IPS-NIHi7 (cell line): ENCODE measurements around the gene RHOF.
A peak's percentile ranks its signal among the peaks of the same experiment; 100 is the strongest.

ENCODE experiments used
- DNase-seq: peaks from one replicate; pipeline ENCODE4 v3.0.0; 2012; ENCODE audit warnings: mixed read lengths; ENCODE audit errors: extremely low spot score

The RHOF gene

DNA sequence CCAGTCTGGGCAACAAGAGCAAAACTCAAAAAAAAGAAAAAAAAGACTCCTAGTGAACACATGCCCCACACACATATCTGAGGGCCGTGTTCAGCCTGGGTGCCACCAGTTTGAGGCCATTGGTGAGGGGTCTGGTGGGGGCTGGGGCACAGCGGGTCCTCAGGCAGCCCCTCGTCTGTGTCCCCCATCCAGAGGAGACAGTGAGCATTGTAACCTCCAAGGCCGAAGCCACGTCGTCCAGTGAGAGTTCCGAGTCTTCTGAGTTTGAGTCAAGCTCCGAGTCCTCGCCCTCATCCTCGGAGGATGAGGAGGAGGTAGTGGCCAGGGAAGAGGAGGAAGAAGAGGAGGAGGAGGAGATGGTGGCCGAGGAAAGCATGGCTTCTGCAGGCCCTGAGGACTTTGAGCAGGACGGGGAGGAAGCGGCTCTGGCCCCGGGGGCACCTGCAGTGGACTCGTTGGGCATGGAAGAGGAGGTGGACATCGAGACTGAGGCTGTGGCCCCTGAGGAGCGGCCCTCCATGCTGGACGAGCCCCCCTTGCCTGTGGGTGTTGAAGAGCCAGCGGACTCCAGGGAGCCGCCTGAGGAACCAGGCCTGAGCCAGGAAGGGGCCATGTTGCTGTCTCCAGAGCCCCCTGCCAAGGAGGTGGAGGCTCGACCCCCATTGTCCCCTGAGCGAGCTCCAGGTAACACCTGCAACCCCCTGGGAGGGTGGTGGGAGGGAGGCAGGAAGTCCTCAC, 25.9 kb upstream of the RHOF start:
- DNase-seq = no peak

DNA sequence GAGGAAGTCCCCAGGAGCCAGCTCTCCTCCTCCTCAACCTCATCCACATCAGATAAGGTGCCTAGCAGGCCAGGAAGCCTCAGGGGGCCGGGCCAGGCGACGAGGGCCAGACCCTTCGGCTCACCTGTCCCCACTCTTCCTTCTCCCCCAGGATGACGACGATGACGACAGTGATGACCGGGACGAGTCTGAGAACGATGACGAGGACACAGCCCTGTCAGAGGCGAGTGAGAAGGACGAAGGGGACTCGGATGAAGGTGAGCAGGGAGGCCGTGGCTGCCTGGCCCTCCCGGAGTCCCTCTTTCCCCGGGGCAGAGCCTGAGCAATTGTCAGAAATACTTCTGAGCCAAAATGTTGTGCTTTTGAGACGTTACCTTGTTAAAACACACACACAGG, 24.2 kb upstream of the RHOF start:
- no peak for DNase-seq

DNA sequence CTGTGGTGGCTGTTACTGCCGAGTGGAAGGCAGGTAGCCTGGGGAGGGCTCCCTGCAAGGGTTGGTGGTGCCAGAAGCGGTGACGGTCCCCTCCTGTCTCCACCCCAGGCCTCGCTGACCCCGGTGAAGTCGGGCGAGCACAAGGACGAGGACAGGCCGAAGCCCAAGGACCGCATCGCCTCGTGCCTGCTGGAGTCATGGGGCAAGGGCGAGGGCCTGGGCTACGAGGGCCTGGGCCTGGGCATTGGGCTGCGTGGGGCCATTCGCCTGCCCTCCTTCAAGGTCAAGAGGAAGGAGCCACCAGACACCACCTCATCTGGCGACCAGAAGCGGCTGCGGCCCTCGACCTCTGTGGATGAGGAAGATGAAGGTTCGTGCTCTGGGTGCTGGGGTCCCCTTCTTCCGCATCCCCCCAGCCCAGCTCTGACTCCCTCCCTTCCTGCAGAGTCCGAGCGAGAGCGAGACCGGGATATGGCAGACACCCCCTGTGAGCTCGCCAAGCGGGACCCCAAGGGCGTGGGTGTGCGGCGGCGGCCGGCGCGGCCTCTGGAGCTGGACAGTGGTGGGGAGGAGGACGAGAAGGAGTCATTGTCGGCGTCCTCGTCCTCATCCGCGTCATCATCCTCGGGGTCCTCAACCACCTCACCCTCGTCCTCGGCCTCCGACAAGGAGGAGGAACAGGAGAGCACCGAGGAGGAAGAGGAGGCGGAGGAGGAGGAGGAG, 23.6 kb upstream of the RHOF start:
- no peak for DNase-seq

DNA sequence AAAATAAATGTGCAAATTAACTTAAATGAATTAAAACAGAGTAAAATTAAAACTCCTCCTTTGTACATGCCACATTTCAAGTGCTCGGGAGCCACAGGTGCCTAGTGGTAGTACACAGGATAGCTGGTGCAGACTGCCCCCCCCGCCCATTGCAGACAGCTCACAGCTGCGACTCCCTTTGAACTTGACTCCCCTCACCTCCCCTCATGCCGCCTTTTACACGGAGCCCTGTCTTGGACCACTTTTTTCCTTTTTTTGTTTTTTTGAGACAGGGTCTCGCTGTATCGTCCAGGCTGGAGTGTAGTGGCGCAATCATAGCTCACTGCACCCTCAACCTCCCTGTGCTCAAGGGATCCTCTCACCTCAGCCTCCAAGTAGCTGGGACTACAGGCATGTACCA, 21.8 kb upstream of the RHOF start:
- no peak for DNase-seq

DNA sequence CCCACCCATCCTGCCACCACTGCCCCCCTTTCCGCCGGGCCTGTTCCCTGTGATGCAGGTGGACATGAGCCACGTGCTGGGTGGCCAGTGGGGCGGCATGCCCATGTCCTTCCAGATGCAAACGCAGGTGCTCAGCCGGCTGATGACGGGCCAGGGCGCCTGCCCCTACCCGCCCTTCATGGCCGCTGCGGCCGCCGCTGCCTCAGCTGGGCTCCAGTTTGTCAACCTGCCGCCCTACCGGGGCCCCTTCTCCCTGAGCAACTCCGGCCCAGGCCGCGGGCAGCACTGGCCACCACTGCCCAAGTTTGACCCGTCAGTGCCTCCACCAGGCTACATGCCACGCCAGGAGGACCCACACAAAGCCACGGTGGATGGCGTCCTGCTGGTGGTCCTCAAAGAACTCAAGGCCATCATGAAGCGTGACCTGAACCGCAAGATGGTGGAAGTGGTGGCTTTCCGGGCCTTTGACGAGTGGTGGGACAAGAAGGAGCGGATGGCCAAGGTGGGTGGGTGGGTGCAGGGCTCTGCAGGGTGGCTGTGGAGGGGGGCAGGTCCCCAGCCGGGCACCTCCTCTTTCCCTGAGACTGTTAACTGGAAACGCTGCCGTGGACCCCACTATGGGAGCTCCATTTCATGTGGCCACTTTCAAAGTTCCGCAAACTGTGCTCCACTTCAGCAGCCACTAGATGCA, 21.1 kb upstream of the RHOF start:
- DNase-seq = no peak

DNA sequence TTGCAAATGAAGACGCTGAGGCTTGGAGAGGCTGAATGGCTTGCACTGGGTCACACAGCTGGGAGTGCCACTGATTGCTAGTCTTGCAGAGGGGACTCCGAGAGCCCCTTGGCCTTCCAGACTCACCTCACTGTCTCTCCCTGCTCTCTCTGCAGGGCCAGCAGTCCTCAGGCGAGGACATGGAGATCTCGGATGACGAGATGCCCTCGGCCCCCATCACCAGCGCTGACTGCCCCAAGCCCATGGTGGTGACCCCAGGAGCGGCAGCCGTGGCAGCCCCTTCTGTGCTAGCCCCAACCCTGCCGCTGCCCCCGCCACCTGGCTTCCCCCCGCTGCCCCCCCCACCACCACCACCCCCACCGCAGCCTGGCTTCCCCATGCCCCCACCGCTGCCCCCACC, 20.5 kb upstream of the RHOF start:
- DNase-seq = no peak

DNA sequence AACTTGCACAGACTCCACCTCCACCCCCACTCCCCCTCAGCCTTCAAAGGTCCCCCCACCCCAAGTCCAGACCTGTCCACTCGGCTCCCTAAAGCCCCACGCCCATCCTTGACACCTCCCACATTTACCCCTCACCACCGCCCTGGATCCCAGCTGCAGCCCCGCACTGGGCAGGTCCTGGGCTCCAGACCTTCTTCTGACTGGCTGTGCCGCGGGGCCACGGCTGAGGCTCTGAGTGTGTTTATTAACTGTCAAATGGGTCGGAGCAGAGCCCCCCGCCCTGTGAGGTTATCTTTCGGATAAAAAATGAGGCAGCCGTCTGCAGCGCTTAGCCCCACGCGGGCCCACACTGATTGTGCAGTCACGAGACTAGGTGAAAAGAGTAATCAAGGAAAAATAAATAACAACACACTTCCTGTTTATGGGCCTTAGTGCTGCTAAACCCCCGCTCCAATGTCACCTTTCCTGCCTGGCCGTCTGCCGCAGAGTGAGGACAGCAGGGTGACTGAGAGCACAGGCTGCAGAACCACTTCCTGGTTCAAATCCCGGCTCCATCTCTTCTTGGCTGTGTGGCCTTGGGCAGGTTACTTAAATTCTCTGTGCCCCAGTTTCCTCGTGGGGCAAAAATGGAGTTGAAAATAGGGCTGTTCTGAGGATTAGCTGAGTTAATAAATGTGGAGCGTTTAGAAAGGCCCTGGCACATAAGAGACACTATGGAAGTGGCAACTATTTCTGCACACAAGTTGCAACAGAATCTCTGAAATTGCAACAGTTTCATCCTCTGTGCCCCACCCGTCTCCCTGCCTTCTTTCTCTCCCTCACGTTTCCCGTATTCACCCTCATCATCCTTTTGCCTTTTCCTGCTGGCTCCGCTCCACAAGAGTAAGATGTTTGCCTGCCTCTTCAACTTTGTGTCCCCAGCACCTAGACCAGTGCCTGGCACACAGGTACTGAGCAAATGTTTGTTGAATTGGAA, 19.7 kb upstream of the RHOF start:
- no peak for DNase-seq

DNA sequence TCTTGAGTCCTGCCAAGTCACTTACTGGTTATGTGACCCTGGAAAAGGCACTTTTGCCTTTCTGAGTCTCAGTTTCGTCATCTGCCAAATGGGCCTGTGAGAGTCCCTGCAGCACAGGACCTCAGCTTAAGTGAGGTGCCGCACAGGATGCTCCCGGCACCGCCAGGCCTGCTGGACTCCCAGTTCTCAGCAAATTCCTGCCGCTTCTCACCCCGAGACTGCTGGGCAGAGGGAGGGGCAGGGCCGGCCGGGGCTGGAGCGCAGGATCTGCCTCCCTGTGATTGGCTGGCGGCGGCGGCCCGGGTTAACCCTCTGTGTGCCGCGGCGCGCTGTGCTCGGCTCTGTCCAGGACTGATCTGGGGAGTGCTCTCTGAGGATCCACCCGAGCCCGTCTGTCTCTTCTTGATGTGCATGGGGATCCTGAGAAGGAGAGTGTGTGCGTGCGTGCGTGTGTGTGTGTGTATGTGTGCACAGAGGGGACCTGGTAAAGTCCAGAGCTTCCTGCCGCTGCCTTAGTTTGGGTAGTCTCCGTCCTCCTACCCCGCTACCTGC, 18.9 kb upstream of the RHOF start:
- peak; percentile 93 for DNase-seq

DNA sequence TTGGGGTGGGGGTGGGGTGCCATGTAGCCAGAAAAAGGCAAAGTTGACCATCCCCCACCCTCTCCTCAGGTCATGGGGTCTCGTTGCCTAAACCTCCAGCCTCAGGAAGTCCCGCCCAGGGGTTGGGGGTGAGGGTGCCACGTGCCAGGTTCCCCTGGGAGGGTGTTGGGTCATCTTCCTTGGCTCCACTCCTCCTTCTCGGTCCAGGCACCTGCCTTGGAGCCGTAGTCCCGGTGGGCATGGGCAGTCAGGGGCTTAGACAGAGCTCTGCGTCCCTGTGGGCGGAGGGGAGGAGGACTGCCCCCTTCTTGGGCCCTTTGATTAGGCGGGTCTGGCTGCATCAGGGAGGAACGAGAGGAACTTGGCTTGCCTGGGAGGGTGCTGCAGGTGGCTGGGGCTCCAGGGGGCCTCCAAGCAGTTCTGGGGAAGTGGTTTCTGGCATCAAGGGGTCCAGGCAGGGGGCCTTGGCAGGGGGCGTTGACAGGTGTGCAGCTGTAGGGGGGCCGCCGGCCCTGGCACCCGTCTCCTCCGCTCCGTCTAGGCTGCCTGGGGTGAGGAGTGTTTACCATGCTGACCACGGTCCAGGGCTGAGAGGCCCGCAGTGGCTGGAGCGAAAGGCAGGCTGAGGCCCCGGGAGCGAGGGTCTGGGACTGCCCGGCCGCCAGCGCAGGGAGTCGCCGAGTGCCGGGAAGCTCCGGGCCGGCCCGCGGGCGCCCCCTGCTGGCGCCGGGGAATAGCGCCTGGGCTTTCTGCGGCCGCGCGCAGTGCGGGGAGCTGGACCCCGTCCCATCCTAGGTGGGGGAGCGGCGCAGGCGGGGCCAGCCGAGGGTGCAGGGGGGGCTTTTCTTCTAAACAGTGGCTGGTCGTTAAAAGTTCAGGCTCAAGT, 18.2 kb upstream of the RHOF start:
- DNase-seq = peak; percentile 88

DNA sequence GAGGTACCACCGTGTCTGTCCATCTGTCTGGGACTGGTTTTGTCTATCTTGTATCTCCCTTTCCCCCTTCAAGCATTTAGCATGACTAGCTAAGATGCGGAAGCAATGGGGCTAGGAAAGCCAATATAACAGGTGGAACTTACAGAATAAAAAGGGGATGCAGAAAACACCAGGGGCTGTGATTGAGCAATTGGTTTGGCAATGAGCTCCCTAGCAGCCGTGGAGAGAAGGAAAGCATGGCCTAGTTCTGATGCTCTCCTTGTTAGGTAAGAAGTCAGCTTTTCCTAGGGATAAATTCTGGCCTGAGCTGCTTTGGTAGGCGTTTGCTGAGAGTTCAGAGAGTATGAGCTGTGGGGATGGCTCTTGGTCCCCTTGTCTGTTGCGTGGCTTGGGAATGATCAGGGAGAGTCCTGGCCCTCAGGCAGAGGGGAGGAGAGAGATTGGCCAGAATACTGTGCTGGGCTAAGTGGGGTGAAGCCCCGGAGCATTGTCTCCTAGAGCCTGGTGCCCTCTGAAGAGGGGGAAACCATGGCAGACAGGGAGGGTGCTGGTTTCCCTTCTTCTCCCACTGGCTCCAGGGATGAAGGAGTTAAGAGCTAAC, 17.4 kb upstream of the RHOF start:
- DNase-seq = no peak

DNA sequence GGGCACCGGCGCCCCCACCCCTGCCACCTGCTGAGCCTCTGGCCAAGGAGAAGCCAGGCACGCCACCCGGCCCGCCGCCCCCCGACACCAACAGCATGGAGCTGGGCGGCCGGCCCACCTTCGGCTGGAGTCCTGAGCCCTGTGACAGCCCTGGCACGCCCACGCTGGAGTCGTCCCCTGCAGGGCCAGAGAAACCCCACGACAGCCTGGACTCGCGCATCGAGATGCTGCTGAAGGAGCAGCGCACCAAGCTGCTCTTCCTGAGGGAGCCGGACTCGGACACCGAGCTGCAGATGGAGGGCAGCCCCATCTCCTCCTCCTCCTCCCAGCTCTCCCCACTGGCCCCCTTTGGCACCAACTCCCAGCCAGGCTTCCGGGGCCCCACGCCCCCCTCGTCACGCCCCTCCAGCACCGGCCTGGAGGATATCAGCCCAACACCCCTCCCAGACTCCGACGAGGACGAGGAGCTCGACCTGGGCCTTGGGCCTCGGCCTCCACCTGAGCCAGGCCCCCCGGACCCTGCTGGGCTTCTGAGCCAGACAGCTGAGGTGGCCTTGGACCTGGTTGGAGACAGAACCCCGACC, 16.8 kb upstream of the RHOF start:
- no peak for DNase-seq

DNA sequence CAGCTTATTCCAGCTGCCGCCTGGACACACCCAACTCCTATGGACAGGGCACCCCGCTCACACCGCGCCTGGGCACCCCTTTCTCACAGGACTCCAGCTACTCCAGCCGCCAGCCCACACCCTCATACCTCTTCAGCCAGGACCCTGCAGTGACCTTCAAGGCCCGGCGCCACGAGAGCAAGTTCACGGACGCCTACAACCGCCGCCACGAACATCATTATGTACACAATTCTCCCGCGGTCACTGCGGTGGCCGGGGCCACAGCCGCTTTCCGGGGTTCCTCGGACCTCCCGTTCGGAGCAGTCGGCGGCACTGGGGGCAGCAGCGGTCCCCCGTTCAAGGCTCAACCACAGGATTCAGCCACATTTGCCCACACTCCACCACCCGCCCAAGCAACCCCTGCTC, 16.2 kb upstream of the RHOF start:
- DNase-seq = no peak

DNA sequence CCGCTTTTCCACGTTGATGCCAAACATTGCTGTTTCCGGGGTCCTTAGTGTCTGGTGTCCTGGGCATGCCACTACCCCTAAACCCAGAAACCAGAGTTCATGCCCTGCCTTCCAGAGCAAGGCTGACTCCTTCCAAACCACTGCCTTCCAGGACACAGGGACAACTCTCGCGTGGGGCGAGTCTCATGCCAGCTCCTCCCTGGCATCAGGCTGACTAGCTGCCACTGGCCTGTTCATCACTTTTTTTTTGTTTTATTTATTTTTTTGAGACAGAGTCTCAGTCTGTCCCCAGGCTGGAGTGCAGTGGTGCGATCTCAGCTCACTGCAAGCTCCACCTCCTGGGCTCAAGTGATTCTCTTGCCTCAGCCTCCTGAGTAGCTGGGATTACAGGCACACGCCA, 15.1 kb upstream of the RHOF start:
- no peak for DNase-seq

DNA sequence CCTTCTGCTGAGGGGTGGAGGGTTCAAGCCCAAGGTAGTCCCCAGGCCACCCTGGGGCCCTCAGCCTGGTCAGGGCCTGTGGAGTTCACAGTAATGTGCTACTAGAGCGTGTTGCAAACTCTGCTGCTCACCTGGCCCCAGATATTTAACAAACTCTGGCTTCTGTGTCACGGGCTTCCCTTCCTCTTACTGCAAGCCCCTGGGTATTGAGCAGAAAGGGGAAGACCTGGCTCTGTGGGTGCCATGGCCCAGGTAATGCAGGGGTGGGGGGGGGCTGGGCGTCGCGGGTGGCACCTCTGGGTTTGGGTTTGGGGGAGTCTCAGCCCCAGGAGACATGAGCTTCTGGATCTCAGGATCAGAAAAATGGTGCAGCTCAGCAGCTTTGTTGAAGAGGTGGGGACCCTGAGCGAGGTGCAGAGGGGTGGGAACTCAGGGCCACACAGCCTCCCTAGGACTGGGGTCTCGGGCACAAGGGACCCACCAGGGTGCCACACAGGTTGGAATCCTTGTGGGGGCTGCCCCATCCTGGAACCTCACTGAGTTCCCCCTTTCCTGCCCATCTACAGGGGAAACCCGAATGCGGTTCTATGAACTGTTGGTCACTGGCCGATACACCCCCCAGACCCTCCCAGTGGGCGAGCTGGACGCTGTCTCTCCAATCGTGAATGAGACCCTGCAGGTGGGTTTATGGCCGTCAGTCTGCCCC, 14.3 kb upstream of the RHOF start:
- no peak for DNase-seq

DNA sequence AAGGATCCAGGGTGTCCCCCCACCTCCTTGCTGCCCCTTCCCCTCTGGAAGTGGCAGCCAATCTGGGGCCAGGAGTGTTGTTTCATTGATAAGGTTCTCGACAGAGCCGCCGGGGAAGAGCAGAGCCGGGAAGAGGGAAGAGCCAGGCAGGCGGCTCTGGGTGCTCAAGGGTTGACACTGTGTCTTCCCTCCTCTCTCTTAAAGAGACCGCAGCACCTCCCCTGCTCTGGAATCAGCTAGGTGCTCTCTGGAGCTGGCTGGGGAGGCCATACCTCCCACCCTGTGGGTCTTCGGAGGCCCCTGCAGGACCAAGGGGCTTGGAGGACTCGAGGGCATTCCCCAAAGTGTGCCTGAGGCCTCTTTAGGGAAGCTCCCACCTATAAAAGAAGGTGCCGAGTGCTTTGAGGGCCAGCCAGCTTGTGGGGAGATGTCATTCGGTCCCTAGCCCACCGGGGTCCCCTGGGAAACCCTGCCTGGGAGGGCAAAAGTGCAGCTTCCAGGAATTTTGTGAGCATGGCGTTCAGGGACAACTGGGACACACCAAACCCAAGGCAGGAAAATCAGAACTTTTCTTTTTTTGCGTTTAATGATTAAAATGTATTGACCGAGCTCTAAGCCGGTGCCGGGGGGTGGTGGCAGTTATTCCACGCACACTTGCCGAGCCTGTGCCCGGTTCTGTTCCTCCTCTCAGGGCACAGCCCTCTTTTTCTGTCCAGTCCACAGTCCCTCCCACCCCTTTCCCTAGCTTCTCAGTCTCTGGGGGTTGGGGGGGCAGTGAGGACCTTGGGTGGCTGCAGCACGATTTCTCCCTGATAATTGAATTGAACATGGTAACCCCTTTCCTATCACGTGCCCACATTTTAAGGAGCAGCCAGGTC, 13.3 kb upstream of the RHOF start:
- no peak for DNase-seq

DNA sequence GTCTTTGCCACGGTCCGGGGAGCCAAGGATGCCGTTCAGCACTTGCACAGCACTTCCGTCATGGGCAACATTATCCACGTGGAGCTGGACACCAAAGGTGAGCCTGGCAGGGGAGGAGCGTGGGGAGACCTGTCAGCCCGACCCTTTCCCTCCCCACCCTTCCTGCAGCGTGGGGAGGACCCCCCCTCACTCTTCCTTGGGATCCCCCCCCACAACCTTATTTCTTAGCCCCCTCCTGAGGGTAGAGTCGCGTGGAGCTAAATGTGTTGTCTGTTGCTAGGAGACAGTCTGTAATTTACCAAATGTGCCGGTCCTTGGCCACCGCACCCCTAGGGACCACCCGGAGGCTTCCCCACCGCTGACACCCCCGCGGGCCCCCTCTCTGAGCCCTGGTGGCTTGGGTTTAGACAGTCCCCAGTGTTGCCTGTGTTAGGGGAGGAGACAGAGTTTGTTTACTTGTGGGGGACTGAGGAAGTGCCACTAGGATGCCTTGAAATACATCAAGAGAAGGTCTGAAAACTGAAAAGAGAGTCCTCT, 12.6 kb upstream of the RHOF start:
- no peak for DNase-seq

DNA sequence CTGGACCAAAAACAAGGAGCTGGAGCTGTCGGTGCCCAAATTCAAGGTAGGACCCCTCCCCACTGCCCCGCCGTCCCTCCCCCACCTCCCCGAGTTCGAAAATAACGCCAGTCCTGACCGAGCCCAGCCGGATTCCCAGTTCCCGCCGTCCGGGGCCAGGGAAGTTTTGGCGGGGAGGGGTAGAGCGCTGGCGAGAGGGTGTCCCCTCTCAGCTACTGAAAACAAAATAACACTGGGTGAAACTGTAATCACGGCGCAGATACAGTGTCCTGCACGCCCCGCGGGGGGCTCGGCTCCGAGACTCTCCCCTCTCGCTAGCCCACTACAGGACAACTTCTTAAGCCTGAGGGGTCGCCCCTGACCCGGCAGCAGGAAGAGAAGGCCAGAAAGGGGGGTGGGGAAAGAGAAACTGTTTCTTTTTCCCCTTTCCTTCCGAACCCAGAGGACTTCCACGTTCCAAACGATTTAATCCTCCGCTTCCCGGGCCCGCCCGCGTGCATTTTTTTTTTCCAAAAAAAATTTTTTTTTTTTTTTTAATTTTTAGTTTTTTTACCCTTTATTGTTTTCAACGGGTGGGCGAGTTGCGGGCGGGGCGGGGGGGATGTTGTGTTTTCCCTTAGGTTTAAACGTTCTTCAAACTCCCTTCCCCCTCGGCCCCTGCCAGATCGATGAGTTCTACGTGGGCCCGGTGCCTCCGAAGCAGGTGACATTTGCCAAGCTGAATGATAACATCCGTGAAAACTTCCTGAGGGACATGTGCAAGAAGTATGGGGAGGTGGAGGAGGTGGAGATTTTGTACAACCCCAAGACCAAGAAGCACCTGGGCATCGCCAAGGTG, 11.9 kb upstream of the RHOF start:
- no peak for DNase-seq
